ENCODE results near the gene ZW10.
"Not testable (repeated sequence)": the region's sequence is repeated elsewhere in the genome, so short reads cannot be mapped to it uniquely, and the experiment has no call there.

Gene ZW10

DNA sequence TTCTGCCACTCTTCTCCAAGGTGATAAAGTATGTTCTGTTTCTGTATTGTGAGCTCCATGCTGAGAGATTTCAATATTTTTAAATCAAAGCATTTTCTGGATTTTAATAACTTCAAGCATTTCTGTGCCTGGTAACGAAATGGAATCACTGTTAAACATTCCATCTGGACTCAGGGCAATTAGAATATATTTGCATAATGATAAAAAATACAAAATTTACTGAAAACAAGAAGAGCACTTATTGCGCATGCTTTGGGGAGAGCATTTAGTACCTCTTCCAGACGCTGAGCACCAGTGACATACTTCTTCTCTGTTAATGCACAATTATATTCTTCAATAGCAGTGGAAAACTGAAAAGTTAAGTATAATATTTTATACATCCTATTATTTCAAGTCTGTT lies 13.3 kb downstream of the ZW10 start:
- no peak for DNase-seq

DNA sequence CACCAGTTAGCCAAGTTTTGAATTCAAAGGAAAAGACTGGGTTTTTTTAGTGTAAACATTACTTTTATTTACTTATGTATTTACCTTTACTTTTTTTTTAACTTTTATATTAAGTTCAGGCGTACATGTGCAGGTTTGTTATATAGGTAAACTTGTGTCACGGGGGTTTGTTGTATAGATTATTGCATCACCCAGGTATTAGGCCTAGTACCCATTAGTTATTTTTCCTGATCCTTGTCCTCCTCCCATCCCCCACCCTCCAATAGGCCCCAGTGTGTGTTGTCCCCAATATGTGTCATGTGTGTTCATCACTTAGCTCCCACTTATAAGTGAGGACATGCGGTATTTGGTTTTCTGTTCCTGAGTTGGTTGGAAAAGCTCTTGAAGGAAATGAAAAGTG lies 20.6 kb downstream of the ZW10 start:
- DNase-seq = no peak

GRCh38 chr11:113736323-113736722 lies 37.2 kb downstream of the ZW10 start:
- no peak for DNase-seq

DNA sequence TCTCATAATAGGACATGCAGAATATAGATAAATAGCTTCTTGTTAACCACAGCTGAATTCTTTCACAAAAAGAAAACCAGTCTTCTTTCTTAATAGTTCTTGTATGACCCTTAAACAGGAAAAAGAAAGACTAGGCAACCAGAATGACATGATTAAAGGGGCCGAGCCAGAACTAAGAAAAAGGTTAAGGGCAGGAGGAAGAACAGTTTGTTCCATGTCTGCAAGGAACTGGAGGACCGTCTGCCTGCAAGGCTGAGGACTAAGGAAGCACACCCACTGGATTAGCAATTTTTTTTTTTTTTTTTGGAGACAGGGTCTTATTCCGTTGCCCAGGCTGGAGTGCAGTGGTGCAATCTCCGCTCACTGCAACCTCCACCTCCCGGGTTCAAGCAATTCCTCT lies 41.4 kb downstream of the ZW10 start:
- DNase-seq = no peak

GRCh38 chr11:113730887-113731726 lies 42.4 kb downstream of the ZW10 start:
- DNase-seq = no peak

- DNase-seq = no peak
Observed at GRCh38 chr11:113729456-113729855, 44.0 kb downstream of the ZW10 start.

DNA sequence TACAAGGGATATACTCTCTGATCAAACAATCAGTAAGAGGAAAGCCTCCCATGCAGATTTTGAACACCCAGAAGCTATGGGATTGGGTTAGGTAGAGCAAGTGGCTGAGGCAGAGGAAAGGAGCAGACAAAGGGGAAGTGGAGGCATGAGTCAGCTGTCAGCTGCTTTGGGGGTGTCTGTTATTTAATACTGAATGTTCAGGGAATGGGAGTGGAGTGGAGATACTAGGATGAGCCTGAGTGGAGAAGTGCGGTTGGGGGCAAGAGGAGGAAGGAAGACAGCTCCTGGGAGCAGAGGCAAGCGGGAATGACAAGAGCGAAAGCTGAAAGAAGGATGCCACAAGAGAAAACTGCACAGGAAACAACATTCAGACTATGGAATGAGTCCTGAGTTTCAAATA lies 44.7 kb downstream of the ZW10 start:
- peak; percentile 35 for DNase-seq

DNA sequence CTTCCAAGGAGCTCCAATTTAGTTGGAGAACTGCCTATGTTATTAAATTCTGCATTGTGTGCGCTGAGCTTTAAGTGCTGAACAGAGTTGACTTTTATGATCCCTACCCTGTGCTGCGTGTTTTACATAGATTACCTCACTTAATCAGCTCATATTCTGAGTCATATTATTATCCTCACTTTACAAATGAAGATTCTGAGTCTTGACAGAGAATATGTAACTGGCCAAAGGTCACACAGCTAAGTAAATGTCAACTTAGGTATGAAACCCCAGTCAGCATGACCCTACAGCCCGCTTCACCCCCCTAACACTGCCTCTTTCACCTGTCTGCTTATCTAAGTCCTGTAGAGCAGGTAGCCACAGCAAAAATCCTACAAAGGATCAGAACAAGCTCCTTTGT lies 47.6 kb downstream of the ZW10 start:
- DNase-seq = no peak

DNA sequence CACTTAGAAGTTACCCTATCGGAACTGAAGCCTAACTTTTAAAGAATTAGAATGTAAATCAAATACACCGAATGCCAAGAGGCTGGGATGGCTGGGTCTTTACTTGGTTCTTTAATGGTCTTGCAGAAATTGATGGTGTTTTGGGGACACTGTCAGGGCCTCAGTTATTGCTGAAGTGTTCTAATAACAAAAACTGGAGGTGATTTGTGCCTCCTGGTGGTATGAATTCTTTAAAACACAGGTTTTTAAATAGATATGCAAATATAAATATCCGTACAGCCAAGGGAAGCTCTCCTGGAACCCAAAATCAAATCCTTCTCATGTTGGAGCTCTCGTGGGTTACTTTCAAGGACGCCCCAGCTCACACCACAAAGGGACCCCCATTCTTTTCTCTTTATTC lies 48.1 kb downstream of the ZW10 start:
- no peak for DNase-seq

- no peak for DNase-seq
Observed at GRCh38 chr11:113724778-113725177, 48.7 kb downstream of the ZW10 start.

GRCh38 chr11:113723787-113724186 lies 49.7 kb downstream of the ZW10 start:
- no peak for DNase-seq

DNA sequence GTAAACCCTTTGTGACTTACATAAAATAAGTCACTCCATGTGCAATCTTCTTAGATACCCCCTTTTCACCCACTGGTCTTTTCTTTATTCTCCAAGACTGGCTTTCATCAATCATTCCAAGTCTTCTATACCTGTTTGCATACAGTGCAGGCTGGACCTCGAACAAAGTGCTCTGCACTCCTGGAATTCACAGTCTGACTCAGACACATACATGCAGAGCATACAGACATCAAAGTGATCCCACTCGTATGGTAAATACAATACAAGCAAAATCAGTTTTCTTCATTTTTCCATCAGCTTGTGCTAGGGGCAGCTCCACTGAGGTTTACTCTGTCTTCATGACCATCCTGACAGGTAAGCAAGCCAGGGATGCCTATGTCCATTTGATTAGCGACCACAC lies 50.6 kb downstream of the ZW10 start:
- no peak for DNase-seq

- no peak for DNase-seq
Observed at GRCh38 chr11:113722221-113722620, 51.3 kb downstream of the ZW10 start.

GRCh38 chr11:113721462-113722066 lies 51.9 kb downstream of the ZW10 start:
- no peak for DNase-seq

DNA sequence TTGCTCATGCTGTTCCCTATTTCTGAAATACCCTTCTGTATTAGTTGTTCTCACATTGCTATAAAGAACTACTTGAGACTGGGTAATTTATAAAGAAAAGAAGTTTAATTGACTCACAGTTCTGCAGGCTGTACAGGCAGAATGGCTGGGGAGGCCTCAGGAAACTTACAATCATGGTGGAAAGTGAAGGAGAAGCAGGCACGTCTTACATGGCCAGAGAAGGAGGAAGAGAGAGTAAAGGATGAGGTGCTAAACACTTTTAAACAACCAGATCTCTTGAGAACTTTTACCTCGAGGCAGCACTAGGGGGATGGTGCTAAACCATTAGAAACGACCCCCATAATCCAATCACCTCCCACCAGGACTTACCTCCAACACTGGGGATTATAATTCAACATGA lies 53.0 kb downstream of the ZW10 start:
- not testable (repeated sequence) for DNase-seq

DNA sequence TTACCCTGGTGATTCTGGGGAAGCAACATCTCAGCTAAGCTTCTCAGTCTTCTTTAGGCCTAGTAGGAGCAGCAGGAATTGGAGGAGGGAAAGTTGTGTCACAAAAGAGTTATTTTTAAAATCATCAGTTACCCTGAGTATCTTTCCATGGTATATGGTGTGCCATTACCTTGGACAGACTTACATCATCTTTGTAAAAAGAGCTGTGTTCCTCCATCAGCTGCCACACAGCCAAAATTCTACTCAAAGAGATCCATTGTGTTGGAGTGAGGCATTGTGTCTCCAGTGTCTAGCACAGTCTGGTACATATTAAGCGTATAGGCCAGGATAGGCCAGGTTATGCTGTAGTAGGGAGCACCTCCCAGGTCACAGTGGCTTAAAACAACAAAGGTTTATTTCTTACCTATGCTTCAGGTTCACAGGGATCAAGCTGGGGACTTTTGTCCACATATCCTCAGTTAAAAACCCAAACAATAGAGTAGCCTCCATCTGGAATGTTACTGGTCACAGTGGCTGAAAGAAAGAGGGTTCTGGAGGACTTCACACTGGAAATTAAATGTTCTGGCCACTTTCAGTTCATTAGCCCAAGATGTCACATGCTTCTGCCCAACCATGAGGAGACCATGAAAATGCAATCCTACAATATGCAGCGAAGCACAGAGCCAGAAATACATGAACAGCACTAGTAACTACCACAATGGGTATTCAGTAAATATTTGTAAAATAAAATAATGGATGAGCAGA lies 57.4 kb downstream of the ZW10 start:
- DNase-seq = no peak

GRCh38 chr11:113715273-113715672 lies 58.2 kb downstream of the ZW10 start:
- no peak for DNase-seq

GRCh38 chr11:113710989-113711388 lies 62.5 kb downstream of the ZW10 start:
- DNase-seq = no peak

GRCh38 chr11:113705871-113706655 lies 67.4 kb downstream of the ZW10 start, which contains the start of gene TMPRSS5:
Gene TMPRSS5, minus strand, starts transcription at chr11:113706308. Its CDS starts 84 bp downstream, at chr11:113706224.
- DNase-seq = no peak

- DNase-seq = not testable (repeated sequence)
Observed at GRCh38 chr11:113703551-113703950, 69.9 kb downstream of the ZW10 start.

DNA sequence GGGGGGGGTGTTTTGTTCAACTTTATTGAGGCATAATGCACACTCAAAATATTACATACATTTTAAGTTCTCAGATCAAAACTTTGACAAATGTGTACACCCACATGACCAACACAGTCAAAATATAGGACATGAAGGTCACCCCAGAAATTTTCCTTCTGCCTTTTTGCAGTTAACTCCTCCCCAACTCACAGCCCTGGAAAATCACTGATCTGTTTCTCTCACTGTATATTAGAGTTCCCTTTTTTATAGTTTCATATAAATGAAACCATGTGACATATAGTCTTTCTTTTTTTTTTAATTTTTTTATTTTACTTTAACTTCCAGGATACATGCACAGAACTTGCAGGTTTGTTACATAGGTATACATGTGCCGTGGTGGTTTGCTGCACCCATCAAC lies 72.0 kb downstream of the ZW10 start:
- DNase-seq = no peak

DNA sequence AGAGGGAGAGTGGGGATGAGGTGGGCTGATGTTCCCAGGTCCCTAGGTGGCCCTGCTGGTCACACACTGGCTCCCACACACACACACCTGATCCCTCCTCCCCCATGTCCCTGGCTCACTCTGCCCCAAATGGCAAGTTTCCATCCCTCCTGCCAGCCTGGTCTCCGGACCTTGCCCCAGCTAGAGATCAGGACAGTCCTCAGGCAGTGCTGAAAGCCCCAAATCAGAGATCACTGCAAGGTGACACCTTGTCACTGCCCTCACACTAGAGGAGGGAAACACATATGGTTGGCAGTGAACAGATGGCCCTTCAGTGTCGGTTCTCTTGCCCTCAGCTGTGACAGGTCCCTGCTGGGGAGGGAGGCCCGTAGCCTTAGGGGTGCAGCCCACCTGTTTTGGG lies 75.0 kb downstream of the ZW10 start:
- no peak for DNase-seq
